ENCODE measurements around the gene TSHZ2.

The TSHZ2 gene

DNA sequence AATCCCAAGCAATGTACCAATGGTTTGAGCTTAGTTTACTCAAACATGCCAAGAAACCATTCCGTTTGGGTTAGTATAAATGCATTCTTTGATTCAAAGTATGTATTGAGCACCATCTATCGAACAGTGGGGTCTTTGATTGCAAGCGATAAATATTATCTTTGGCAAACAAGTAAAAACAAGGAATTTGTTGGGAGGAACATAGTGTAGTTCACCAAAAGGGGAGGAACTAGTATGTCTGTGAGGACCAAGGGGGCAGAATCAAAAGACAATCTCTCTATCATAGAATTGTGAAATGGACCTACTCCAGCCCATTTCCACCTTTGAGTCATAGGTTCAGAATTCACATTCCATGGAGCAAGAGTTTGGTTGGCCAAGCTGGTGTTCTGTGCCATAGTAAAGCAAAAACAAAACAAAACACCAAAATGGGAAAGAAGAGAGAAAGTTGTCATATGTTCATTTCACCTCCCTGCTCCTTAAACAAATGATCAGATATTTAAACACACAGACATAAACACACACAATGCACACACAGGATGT lies 266.0 kb downstream of the TSHZ2 start:
- no peak for DNase-seq (ENCODE audit: low read depth in 2 of 2)
- no peak overlapping the region for H3K4me3 ChIP-seq (replicated peaks in 1 of 2; ENCODE audit: low read depth in 2 of 2, low read length in 2 of 2)
- TF ChIP-seq, protein P1, sequence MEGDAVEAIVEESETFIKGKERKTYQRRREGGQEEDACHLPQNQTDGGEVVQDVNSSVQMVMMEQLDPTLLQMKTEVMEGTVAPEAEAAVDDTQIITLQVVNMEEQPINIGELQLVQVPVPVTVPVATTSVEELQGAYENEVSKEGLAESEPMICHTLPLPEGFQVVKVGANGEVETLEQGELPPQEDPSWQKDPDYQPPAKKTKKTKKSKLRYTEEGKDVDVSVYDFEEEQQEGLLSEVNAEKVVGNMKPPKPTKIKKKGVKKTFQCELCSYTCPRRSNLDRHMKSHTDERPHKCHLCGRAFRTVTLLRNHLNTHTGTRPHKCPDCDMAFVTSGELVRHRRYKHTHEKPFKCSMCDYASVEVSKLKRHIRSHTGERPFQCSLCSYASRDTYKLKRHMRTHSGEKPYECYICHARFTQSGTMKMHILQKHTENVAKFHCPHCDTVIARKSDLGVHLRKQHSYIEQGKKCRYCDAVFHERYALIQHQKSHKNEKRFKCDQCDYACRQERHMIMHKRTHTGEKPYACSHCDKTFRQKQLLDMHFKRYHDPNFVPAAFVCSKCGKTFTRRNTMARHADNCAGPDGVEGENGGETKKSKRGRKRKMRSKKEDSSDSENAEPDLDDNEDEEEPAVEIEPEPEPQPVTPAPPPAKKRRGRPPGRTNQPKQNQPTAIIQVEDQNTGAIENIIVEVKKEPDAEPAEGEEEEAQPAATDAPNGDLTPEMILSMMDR (IDR thresholded peaks at IDR 0.05; ENCODE audit: low read depth, low read length) = no peak

DNA sequence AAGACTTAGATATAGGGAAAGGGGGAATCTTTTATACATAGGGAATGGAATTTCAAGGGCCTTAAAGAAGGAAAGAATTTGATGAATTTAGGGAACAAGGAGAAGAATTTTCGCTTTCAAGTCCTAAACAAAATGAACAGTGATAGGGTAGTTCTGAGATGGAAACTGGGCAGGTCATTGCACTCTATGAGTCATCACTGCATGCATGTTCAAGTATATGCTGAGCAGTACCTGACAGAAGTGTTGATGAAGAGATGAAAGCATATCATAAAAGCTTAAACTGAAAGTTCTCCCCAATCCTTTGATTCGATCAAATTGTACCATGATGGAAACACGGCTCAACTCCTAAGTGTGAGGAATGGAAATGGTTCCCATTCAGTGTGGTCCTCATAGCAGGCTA lies 271.0 kb downstream of the TSHZ2 start:
- TF ChIP-seq, protein P1 (IDR thresholded peaks at IDR 0.05; ENCODE audit: low read depth, low read length) = no peak
- H3K4me3 ChIP-seq (replicated peaks in 1 of 2; ENCODE audit: low read depth in 2 of 2, low read length in 2 of 2) = no peak overlapping the region
- no peak for DNase-seq (ENCODE audit: low read depth in 2 of 2)

DNA sequence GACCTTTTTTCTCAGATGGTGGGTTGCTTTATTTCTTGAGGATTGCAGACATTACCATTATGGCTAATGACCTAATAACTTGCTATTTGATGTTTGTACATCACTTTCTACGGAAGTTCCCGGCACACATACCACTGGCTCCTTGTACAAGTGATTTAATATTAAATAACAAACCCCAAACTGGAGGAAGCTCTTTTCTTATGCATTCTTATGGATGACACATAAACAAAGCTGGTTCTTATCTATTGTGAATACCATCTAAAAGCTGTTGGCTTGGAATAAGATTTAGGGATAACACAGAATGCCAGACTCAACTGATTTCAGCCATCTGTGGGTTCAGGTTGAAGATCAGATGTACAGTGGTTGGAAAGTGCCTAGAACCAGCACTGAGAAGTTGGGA lies 272.6 kb downstream of the TSHZ2 start:
- TF ChIP-seq, protein P1 (IDR thresholded peaks at IDR 0.05; ENCODE audit: low read depth, low read length) = no peak
- no peak for DNase-seq (ENCODE audit: low read depth in 2 of 2)
- H3K4me3 ChIP-seq (replicated peaks in 1 of 2; ENCODE audit: low read depth in 2 of 2, low read length in 2 of 2) = no peak overlapping the region

DNA sequence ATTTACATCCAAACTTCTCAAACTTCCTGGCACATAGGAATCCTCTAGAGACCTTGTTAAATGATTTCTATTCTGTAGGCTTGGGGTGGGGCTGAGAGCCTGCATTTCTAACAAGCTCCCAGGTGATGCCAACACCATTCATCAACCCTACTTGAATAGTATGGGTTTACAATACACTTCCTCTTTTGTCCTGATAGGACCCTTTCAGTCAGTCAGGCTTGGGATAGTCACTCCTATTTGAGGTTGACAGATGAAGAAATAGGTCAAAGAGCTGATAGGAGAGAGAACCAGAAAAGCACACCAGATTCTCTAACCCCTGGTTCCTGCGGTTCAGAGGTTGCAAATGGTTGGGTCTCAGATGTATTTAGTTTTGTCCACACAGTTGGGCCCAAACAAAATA lies 273.4 kb downstream of the TSHZ2 start:
- no peak overlapping the region for H3K4me3 ChIP-seq (replicated peaks in 1 of 2; ENCODE audit: low read depth in 2 of 2, low read length in 2 of 2)
- DNase-seq (ENCODE audit: low read depth in 2 of 2) = no peak
- TF ChIP-seq, protein P1 (IDR thresholded peaks at IDR 0.05; ENCODE audit: low read depth, low read length) = no peak

GRCh38 chr20:53247468-53248103 lies 275.4 kb downstream of the TSHZ2 start:
- DNase-seq (ENCODE audit: low read depth in 2 of 2) = no peak
- H3K4me3 ChIP-seq (replicated peaks in 1 of 2; ENCODE audit: low read depth in 2 of 2, low read length in 2 of 2) = no peak overlapping the region
- TF ChIP-seq, protein P1 (IDR thresholded peaks at IDR 0.05; ENCODE audit: low read depth, low read length) = no peak

GRCh38 chr20:53250456-53250855 lies 278.3 kb downstream of the TSHZ2 start:
- TF ChIP-seq, protein P1 (IDR thresholded peaks at IDR 0.05; ENCODE audit: low read depth, low read length) = no peak
- no peak for DNase-seq (ENCODE audit: low read depth in 2 of 2)
- no peak overlapping the region for H3K4me3 ChIP-seq (replicated peaks in 1 of 2; ENCODE audit: low read depth in 2 of 2, low read length in 2 of 2)

DNA sequence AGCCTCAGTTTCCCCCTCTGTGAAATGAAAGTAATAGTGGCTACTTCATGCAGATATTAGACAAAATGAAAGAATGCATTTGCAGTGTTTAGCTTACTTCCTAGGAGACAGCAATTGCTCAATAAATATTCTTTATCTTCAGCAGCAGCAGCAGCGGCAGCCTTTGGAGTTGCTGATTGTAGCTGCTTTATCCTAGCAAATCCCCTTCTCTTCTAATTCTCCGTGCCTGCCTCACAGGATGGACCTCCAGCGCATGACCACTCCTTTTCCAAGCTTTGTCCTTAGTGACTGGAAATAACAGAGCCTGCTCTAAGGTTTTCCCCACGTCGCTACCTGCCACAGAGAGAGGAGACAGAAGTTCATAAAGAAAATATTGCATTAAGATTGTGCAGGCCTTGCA lies 279.8 kb downstream of the TSHZ2 start:
- no peak for DNase-seq (ENCODE audit: low read depth in 2 of 2)
- no peak overlapping the region for H3K4me3 ChIP-seq (replicated peaks in 1 of 2; ENCODE audit: low read depth in 2 of 2, low read length in 2 of 2)
- TF ChIP-seq, protein P1 (IDR thresholded peaks at IDR 0.05; ENCODE audit: low read depth, low read length) = no peak

Measured in cardiac fibroblast (primary cell).